NCI-H774 (cell line): ENCODE measurements around the gene ANXA6.

Experiments used
- DNase-seq: peaks from one replicate; lab custom pipeline; 2025; lab: John Stamatoyannopoulos, UW

ANXA6 gene

GRCh38 chr5:151063142-151063989 lies 94.2 kb downstream of the ANXA6 start:
- no peak for DNase-seq

- no peak for DNase-seq
Measured at GRCh38 chr5:151062405-151063141, 95.0 kb downstream of the ANXA6 start.

GRCh38 chr5:151060742-151061141 lies 96.8 kb downstream of the ANXA6 start:
- no peak for DNase-seq

GRCh38 chr5:151058891-151059489 lies 98.6 kb downstream of the ANXA6 start:
- no peak for DNase-seq

- DNase-seq, result no peak
Measured at GRCh38 chr5:151058301-151058700, 99.3 kb downstream of the ANXA6 start.

- no peak for DNase-seq
Measured at GRCh38 chr5:151056379-151057325, 100.9 kb downstream of the ANXA6 start.

GRCh38 chr5:151055336-151055735 lies 102.2 kb downstream of the ANXA6 start:
- DNase-seq, result no peak

- DNase-seq, result no peak
Measured at GRCh38 chr5:151054709-151055108, 102.9 kb downstream of the ANXA6 start.

- DNase-seq, result no peak
Measured at GRCh38 chr5:151053796-151054462, 103.7 kb downstream of the ANXA6 start.

- no peak for DNase-seq
Measured at GRCh38 chr5:151052836-151053235, 104.7 kb downstream of the ANXA6 start.

- DNase-seq, result no peak
Measured at GRCh38 chr5:151051931-151052608, 105.5 kb downstream of the ANXA6 start.

GRCh38 chr5:151051066-151051930 lies 106.3 kb downstream of the ANXA6 start:
- no peak for DNase-seq
